ENCODE measurements around the gene ZBTB17. TPM values are rescaled to one million over a fixed set of nuclear protein-coding genes. Genes with fewer than 3 reads are reported as not detected.
A peak's percentile ranks its signal among the peaks of the same experiment; 100 is the strongest.

Gene ZBTB17
- total and polyA plus RNA-seq, 9 of the 15 experiments (the other 6 are each of a cell fraction or from before 2014, with no cell fraction given), result 1.1 to 53.4 (median 29.6) TPM

DNA sequence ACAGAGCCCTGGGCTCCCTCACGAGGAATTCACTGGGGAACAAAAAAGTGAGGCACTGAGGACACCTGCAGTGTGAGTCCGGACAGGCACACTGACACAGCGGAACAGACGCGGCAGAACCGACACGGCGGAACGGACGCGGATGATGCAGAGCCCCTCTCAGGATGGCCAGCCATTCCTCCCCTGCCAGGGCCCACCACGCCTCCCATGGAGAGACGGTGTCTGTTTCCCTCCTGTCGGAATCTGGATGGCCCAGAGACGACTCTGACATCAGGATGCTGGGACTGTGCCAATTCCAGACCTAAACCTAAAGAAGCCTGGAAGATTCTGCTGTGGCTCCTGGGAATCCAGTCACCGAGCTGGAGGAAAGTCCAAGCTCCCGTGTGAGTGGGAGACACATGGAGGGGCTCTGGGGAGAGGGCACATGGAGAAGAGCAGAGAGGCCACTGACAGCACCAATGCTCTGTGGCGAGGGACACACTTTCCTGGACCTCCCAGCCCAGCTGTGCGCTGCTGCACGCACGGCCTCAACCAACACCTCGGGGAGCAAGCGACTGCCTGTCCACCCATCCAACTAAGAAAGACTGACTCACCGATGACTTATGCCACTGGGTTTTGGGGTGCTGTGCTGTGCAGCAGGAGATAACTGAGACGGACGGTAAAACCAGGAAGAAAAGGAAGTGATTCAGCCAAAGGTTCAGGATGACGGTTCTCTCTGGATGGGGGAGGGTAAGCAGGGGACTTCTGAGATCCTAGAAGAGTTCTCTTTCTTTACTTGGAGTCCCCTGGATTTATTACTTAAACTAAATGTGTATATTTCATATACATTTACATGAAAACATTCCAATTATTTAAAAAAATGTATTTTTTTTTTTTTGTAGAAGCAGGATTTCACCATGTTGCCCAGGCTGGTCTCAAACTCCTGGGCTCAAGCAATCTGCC, 23.3 kb downstream of the ZBTB17 start (continued):
- TF ChIP-seq, protein P1, sequence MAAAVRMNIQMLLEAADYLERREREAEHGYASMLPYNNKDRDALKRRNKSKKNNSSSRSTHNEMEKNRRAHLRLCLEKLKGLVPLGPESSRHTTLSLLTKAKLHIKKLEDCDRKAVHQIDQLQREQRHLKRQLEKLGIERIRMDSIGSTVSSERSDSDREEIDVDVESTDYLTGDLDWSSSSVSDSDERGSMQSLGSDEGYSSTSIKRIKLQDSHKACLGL (CRISPR knock-in tag; IDR thresholded peaks at IDR 0.05; ENCODE audit: borderline replicate concordance, poor library complexity, severe bottlenecking), result no peak
- TF ChIP-seq XRCC5 (IDR thresholded peaks at IDR 0.05; ENCODE audit: low read depth, low read length) (peak; percentile 65; the same call in 1 of the 2 replicates), ZNF408 (CRISPR knock-in tag; IDR thresholded peaks at IDR 0.05; ENCODE audit: low read depth) (no peak), MTA1 (IDR thresholded peaks at IDR 0.05; ENCODE audit: borderline replicate concordance) (peak; percentile 91), STAG1 (CRISPR knock-in tag; IDR thresholded peaks at IDR 0.05; ENCODE audit: borderline replicate concordance) (no peak), RAD51 (IDR thresholded peaks at IDR 0.05; ENCODE audit: borderline replicate concordance, low read depth) (no peak), SIN3A (IDR thresholded peaks at IDR 0.05; ENCODE audit: borderline replicate concordance in 2 of 2, control insufficient read depth in 1 of 2, low read depth in 2 of 2, low read length in 2 of 2) (peak; percentile 25 to 68; a peak in 2 of 4 replicates), SMC3 (conservative IDR thresholded peaks at IDR 0.05; ENCODE audit: insufficient read depth, low read depth, low read length) (peak; percentile 35; the same call in 1 of the 2 replicates), FOXJ3 (CRISPR knock-in tag; IDR thresholded peaks at IDR 0.05) (no peak), DMBX1 (CRISPR knock-in tag; IDR thresholded peaks at IDR 0.05; ENCODE audit: borderline replicate concordance) (peak; percentile 11), KDM4B (IDR thresholded peaks at IDR 0.05; ENCODE audit: borderline replicate concordance in 2 of 2, low read depth in 1 of 2) (no peak), JUND (IDR thresholded peaks at IDR 0.05; ENCODE audit: borderline replicate concordance, low read depth, low read length) (peak; percentile 100), JUND (tag; IDR thresholded peaks at IDR 0.05; ENCODE audit: borderline replicate concordance, low read depth, low read length) (peak; percentile 99)
- TF ChIP-seq, protein P2, sequence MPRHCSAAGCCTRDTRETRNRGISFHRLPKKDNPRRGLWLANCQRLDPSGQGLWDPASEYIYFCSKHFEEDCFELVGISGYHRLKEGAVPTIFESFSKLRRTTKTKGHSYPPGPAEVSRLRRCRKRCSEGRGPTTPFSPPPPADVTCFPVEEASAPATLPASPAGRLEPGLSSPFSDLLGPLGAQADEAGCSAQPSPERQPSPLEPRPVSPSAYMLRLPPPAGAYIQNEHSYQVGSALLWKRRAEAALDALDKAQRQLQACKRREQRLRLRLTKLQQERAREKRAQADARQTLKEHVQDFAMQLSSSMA (CRISPR knock-in tag; IDR thresholded peaks at IDR 0.05), result no peak
- TF ChIP-seq, protein P3, sequence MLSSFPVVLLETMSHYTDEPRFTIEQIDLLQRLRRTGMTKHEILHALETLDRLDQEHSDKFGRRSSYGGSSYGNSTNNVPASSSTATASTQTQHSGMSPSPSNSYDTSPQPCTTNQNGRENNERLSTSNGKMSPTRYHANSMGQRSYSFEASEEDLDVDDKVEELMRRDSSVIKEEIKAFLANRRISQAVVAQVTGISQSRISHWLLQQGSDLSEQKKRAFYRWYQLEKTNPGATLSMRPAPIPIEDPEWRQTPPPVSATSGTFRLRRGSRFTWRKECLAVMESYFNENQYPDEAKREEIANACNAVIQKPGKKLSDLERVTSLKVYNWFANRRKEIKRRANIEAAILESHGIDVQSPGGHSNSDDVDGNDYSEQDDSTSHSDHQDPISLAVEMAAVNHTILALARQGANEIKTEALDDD (IDR thresholded peaks at IDR 0.05), result peak; percentile 97
- TF ChIP-seq, protein P4, sequence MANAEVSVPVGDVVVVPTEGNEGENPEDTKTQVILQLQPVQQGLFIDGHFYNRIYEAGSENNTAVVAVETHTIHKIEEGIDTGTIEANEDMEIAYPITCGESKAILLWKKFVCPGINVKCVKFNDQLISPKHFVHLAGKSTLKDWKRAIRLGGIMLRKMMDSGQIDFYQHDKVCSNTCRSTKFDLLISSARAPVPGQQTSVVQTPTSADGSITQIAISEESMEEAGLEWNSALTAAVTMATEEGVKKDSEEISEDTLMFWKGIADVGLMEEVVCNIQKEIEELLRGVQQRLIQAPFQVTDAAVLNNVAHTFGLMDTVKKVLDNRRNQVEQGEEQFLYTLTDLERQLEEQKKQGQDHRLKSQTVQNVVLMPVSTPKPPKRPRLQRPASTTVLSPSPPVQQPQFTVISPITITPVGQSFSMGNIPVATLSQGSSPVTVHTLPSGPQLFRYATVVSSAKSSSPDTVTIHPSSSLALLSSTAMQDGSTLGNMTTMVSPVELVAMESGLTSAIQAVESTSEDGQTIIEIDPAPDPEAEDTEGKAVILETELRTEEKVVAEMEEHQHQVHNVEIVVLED (CRISPR knock-in tag; IDR thresholded peaks at IDR 0.05), result peak; percentile 5; the same call in 1 of the 2 replicates
- TF ChIP-seq, protein P5, sequence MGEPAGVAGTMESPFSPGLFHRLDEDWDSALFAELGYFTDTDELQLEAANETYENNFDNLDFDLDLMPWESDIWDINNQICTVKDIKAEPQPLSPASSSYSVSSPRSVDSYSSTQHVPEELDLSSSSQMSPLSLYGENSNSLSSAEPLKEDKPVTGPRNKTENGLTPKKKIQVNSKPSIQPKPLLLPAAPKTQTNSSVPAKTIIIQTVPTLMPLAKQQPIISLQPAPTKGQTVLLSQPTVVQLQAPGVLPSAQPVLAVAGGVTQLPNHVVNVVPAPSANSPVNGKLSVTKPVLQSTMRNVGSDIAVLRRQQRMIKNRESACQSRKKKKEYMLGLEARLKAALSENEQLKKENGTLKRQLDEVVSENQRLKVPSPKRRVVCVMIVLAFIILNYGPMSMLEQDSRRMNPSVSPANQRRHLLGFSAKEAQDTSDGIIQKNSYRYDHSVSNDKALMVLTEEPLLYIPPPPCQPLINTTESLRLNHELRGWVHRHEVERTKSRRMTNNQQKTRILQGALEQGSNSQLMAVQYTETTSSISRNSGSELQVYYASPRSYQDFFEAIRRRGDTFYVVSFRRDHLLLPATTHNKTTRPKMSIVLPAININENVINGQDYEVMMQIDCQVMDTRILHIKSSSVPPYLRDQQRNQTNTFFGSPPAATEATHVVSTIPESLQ (CRISPR knock-in tag; IDR thresholded peaks at IDR 0.05), result no peak; the same call in 1 of the 2 replicates

Data from K562 (cell line).